ENCODE measurements around the gene KXD1. TPM values are rescaled to one million over a fixed set of nuclear protein-coding genes. Genes with fewer than 3 reads are reported as not detected.
A peak's percentile ranks its signal among the peaks of the same experiment; 100 is the strongest.

KXD1 gene
- total RNA-seq, 1 donor from 2014 or later, result 68.3 TPM

DNA sequence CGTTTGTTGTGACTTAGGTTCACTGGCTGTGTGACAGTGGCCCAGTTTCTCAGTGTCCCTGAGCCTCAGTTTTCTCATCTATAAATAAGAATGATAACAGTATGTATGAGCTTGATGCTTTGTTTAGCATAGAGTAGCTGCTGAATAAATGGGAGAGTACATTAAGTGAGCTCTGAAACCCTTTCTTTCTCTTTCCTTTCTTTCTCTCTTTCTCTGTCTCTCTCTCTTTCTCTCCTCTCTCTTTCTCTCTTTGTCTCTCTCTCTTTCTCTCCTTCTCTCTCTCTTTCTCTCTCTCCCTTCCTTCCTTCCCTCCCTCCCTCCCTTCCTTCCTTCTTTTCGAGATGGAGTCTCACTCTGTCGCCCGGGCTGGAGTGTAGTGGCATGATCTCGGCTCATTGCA lies 2.0 kb downstream of the KXD1 start:
- peaks cover 30% of the 10 kb centered on the region for H3K36me3 ChIP-seq
- H3K27me3 ChIP-seq, result no peaks in the 10 kb centered on the region
- H3K9me3 ChIP-seq, result no peaks in the 10 kb centered on the region
- peaks cover 5% of the 10 kb centered on the region for H3K4me1 ChIP-seq
- ATAC-seq, result no peak
- intact Hi-C loops (cut with DNase I), result loop anchor here (10.0 kb wide), 1 partner anchor 95 kb away; no protein-coding TSS in a partner anchor
- no peak for DNase-seq
- TF ChIP-seq, protein P1, sequence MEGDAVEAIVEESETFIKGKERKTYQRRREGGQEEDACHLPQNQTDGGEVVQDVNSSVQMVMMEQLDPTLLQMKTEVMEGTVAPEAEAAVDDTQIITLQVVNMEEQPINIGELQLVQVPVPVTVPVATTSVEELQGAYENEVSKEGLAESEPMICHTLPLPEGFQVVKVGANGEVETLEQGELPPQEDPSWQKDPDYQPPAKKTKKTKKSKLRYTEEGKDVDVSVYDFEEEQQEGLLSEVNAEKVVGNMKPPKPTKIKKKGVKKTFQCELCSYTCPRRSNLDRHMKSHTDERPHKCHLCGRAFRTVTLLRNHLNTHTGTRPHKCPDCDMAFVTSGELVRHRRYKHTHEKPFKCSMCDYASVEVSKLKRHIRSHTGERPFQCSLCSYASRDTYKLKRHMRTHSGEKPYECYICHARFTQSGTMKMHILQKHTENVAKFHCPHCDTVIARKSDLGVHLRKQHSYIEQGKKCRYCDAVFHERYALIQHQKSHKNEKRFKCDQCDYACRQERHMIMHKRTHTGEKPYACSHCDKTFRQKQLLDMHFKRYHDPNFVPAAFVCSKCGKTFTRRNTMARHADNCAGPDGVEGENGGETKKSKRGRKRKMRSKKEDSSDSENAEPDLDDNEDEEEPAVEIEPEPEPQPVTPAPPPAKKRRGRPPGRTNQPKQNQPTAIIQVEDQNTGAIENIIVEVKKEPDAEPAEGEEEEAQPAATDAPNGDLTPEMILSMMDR (IDR thresholded peaks at IDR 0.05), result no peak
- H3K4me3 ChIP-seq, result no peak overlapping the region
- H3K27ac ChIP-seq, result no peak overlapping the region

DNA sequence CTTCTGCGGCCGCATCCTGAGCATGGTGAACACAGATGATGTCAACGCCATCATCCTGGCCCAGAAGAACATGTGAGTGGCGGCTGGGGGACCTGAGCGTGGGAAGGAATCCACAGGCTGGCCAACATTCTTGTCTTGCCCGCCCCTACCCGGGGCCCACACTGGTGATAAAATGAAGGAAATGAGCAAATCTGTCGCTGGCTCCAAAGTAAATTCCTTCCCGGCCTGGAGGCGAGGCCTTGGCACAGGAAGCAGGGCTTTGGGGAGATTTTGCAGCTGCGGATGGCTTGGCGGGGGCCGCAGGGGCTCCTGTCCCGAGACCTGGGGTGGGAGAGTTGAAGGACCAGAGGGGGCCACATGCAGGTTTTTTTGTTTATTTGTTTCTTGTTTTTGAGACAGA lies 4.4 kb downstream of the KXD1 start:
- intact Hi-C loops (cut with DNase I), result loop anchor here (10.0 kb wide), 1 partner anchor 97 kb away; no protein-coding TSS in a partner anchor
- ATAC-seq, result no peak
- DNase-seq, result no peak
- Histone ChIP-seq H3K4me3 (no peak overlapping the region), H3K9me3 (no peaks in the 10 kb centered on the region), H3K36me3 (peaks cover 55% of the 10 kb centered on the region), H3K4me1 (peaks cover 5% of the 10 kb centered on the region), H3K27me3 (no peaks in the 10 kb centered on the region), H3K27ac (peak overlapping the region; percentile 63)
- TF ChIP-seq, protein P1 (IDR thresholded peaks at IDR 0.05), result no peak

DNA sequence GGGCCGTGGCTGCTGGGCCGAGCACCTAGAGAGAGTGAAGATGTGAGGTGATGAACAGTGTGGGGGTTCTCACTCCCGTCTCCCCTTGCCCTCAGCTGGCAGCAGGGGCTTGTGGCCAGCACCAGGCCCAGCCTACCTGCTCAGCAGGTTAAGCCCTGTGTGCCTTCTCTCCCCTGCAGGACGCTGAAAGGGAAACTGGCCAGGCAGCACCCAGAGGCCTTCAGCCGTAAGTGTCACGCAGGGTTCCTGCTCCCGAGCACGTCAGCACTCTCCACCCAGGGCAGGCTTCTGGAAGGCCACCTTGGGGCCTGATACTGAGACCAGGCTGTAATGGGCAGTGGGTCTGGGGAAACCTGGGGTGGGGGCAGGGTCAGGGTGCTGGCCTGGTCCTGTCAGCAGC lies 9.3 kb downstream of the KXD1 start:
- Histone ChIP-seq H3K36me3 (peaks cover 79% of the 10 kb centered on the region), H3K4me1 (no peaks in the 10 kb centered on the region), H3K27ac (no peak overlapping the region), H3K9me3 (no peaks in the 10 kb centered on the region), H3K4me3 (no peak overlapping the region), H3K27me3 (no peaks in the 10 kb centered on the region)
- TF ChIP-seq, protein P1 (IDR thresholded peaks at IDR 0.05), result no peak
- no peak for DNase-seq
- ATAC-seq, result no peak
- intact Hi-C loops (cut with DNase I), result loop anchor here (10.0 kb wide), 1 partner anchor 102 kb away; no protein-coding TSS in a partner anchor

DNA sequence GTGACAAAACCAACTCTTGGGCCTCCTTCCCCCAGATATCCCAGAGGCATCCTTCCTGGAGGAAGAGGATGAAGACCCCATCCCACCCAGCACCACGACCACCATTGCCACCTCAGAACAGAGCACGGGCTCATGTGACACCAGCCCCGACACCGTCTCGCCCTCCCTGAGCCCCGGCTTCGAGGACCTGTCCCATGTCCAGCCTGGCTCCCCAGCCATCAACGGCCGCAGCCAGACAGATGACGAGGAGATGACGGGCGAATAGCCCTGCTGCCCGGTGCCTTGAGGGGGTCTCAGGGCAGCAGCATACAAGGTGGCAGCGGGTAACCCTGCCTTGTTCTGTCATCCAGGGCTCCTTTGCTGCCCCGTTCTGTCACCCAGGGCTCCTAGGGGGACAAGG lies 10.7 kb downstream of the KXD1 start:
- Histone ChIP-seq H3K4me1 (peaks cover 11% of the 10 kb centered on the region), H3K9me3 (no peaks in the 10 kb centered on the region), H3K27me3 (no peaks in the 10 kb centered on the region), H3K27ac (no peak overlapping the region), H3K4me3 (no peak overlapping the region), H3K36me3 (peaks cover 65% of the 10 kb centered on the region)
- TF ChIP-seq, protein P1 (IDR thresholded peaks at IDR 0.05), result no peak
- intact Hi-C loops (cut with DNase I), result loop anchor here (10.0 kb wide), 1 partner anchor 104 kb away; no protein-coding TSS in a partner anchor
- DNase-seq (no peak), ATAC-seq (no peak)

DNA sequence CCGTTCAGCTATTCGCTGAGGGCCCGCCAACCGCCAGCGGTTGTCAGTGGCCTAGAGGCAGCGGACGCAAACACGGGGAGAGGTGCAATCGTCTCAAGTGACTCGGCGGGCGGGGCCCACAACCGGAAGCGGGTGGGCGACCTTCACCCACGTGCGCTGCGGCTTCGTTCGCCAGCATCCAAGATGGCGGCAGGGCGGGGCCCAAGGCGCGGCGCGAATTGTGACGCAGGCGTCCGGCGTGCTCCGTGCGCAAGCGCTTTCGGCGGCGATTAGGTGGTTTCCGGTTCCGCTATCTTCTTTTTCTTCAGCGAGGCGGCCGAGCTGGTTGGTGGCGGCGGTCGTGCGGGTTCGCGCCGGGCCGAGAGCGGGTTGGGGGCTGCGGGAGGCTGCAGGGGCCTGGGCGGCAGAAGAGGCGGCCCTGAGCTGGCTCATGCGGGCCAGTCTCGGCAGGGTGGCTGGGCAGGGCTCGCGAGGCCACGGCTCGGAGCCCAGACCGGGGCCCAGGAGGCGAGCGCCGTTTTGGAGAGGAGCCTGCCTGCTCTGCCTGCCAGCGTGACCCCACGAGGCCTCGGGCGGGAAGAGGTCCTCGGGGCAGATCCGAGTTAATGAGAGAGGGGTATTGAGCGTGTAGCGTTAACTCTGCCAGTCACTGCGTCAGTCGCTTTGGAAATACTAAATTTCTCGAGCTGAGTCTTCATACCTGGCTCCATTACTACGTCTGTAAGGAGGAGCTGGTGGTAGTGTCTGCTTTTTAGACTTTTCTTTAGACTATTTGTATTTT lies 14.1 kb downstream of the KXD1 start, which contains the start of gene UBA52:
UBA52 (plus strand) TSS at position 294 of the 781 bp plus-strand sequence. CDS start 1,444 bp downstream, outside the sequence.
- H3K9me3 ChIP-seq, result no peaks in the 10 kb centered on the region
- no peaks in the 10 kb centered on the region for H3K27me3 ChIP-seq
- H3K4me1 ChIP-seq, result peaks cover 12% of the 10 kb centered on the region
- peak within 1 kb of the TSS; percentile 95 for H3K4me3 ChIP-seq
- ATAC-seq (peak; percentile 98), DNase-seq (peak; percentile 99)
- H3K36me3 ChIP-seq, result peaks cover 63% of the 10 kb centered on the region
- peak within 1 kb of the TSS; percentile 96 for H3K27ac ChIP-seq
- intact Hi-C loops (cut with DNase I), result no loop called here
- TF ChIP-seq, protein P1 (IDR thresholded peaks at IDR 0.05), result no peak
